Measurements from ENCODE around the gene RCE1. TPM values are rescaled to one million over a fixed set of nuclear protein-coding genes. Genes with fewer than 3 reads are reported as not detected.

RCE1 gene
- total and polyA plus RNA-seq, 2 donors (not counting 3 experiments of a cell fraction or from before 2014, with no cell fraction given), result 26.9 to 47.4 TPM

DNA sequence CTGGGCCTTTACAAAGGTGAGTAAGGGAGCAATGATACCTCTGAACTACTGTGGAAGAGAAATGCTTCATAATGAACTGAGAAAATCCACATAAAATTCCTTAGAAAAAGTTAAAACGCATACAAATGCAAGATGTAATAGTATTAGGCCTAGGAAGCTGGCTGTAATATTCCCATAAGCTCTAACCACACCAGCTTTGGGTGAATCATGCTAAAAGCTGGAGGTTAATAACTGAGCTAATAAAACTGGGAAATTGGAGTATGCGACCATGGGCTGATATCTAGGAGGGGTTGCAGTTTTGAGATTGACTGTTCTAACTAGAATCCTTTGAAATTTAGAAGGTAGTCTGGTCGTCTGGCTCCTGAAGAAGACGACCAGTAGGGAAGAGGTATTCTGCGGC is 28.6 kb upstream of the RCE1 start:
- Histone ChIP-seq H3K4me1 (ENCODE audit: control insufficient read depth, extremely low read depth, insufficient read depth, low read length) (peaks cover 13% of the 10 kb centered on the region), H3K9ac (replicated peaks; ENCODE audit: extremely low read depth, insufficient read depth, low read length) (no peak overlapping the region), H4K20me1 (replicated peaks; ENCODE audit: control insufficient read depth, extremely low read depth, insufficient read depth, low read length) (no peaks in the 10 kb centered on the region), H3K4me2 (ENCODE audit: insufficient read depth, low read length) (no peak overlapping the region), H2AFZ (ENCODE audit: low read depth, low read length) (no peak overlapping the region), H3K9me3 (replicated peaks; ENCODE audit: control insufficient read depth, insufficient read depth, low read length) (no peaks in the 10 kb centered on the region), H3K27me3 (ENCODE audit: control insufficient read depth in 2 of 2, insufficient read depth in 2 of 2, low read length in 2 of 2) (no peaks in the 10 kb centered on the region), H3K27ac (ENCODE audit: insufficient read depth, low read depth, low read length) (no peak overlapping the region), H3K9me1 (replicated peaks; ENCODE audit: control insufficient read depth, extremely low read depth, insufficient read depth, low read length) (no peaks in the 10 kb centered on the region), H3K79me2 (ENCODE audit: control insufficient read depth, insufficient read depth, low read length) (no peaks in the 10 kb centered on the region), H3K36me3 (ENCODE audit: control insufficient read depth in 2 of 2, extremely low read depth in 1 of 2, insufficient read depth in 2 of 2, low read length in 2 of 2) (peaks cover 0 to 2% of the 10 kb centered on the region in 2 experiments), H3K4me3 (replicated peaks in 1 of 3; ENCODE audit: insufficient read depth in 1 of 3, low read depth in 1 of 3, low read length in 3 of 3) (no peak overlapping the region)
- intact Hi-C loops (cut with micrococcal nuclease), result loop anchor here (5.0 kb wide), 1 partner anchor 47 kb away; no protein-coding TSS in a partner anchor
- CTCF ChIA-PET, result interaction anchor here (1.4 to 1.7 kb wide), 3 partner anchors 8 to 67 kb away, joined by 5 to 7 read pairs (median 5); no protein-coding TSS in a partner anchor
- TF ChIP-seq MYC (IDR thresholded peaks at IDR 0.05; ENCODE audit: low read depth, low read length) (no peak), POLR2A (IDR thresholded peaks at IDR 0.05; ENCODE audit: low read depth, low read length) (no peak), POLR2AphosphoS5 (IDR thresholded peaks at IDR 0.05; ENCODE audit: insufficient read depth, low read depth, low read length) (no peak), FOS (IDR thresholded peaks at IDR 0.05; ENCODE audit: borderline replicate concordance, insufficient read depth, low read length) (no peak), CTCF (IDR thresholded peaks at IDR 0.05; ENCODE audit: extremely low read depth in 1 of 2, insufficient read depth in 1 of 2, low read depth in 1 of 2, low read length in 2 of 2) (no peak), GATA2 (IDR thresholded peaks at IDR 0.05; ENCODE audit: insufficient read depth, insufficient read length, low read depth, low read length) (no peak), JUN (IDR thresholded peaks at IDR 0.05; ENCODE audit: borderline replicate concordance, insufficient read depth, insufficient read length, low read depth) (no peak), MAX (IDR thresholded peaks at IDR 0.05; ENCODE audit: insufficient read depth, insufficient read length) (no peak), EZH2 (IDR thresholded peaks at IDR 0.05; ENCODE audit: borderline replicate concordance, low read depth, low read length, severe bottlenecking) (no peak)
- no TSS peak for BruUV-seq (replicated peaks)
- POLR2A ChIA-PET, result no interaction called here
- dilution Hi-C loops (cut with MboI; ENCODE audit: extremely low pct_ligation_motif_present, low sequenced_read_pairs), result no loop called here
- FAIRE-seq, result no peak
- DNase-seq (ENCODE audit: low read depth, low spot score), result no peak

Data from endothelial cell of umbilical vein (primary cell).